Right lobe of liver (tissue), 6 donors: ENCODE measurements around the gene SLC22A5. TPM values are rescaled to one million over a fixed set of nuclear protein-coding genes. Genes with fewer than 3 reads are reported as not detected.

Experiments
- ATAC-seq, 4 donors: fragments of 200-7000 bp; cut with Tn5 transposase; one replicate each; pipeline ENCODE4 v1.9.1; 2020; ENCODE audit warnings: mild to moderate bottlenecking in 4 of 4, moderate library complexity in 4 of 4
- DNase-seq, 3 donors: peaks; one replicate each; pipeline ENCODE4 v3.0.0-alpha.2; 2020
- H3K27ac ChIP-seq, 3 donors: fragments of 200-600 bp; one replicate each; pipeline ENCODE4 v1.8.0; 2022
- H3K27me3 ChIP-seq, 2 donors: fragments of 200-600 bp; one replicate each; pipeline ENCODE4 v1.8.0; 2022
- H3K36me3 ChIP-seq, 4 donors: fragments of 200-600 bp; sonication (generic) in 1 of 4; one replicate each; pipeline versions ENCODE4 v1.5.1 to v1.8.0; 2017 to 2022; ENCODE audit warnings: control low read depth in 1 of 4
- H3K4me1 ChIP-seq, 4 donors: fragments of 200-600 bp; sonication (generic) in 1 of 4; one replicate each; pipeline versions ENCODE4 v1.5.1 to v1.8.0; 2017 to 2022; ENCODE audit warnings: control low read depth in 1 of 4
- H3K4me3 ChIP-seq, 3 donors: fragments of 200-600 bp; one replicate each; pipeline ENCODE4 v1.8.0; 2022
- H3K9me3 ChIP-seq, 4 donors: fragments of 200-600 bp; sonication (generic) in 1 of 4; one replicate each; pipeline versions ENCODE4 v1.5.1 to v1.8.0; 2017 to 2022; ENCODE audit warnings: control low read depth in 1 of 4
- POLR2A ChIP-seq: fragments of 450-650 bp; IDR thresholded peaks from one replicate; pipeline ENCODE4 v1.6.1; 2017; ENCODE audit warnings: antibody characterized with exemption, mild to moderate bottlenecking
- WGBS: methylation state at CpG from one replicate; pipeline ENCODE4 v1.1.6; 2018; ENCODE audit warnings: low coverage, low lambda C conversion rate; ENCODE audit not compliant: insufficient coverage; ENCODE audit errors: missing lambda C conversion rate; 5-methylcytosine and 5-hydroxymethylcytosine counted together
- intact Hi-C, 2 donors: fragments of 100-400 bp; cut with DNase I; formaldehyde crosslinking; loops; one replicate each; pipeline versions ENCODE4 v1.11.2 to v1.14.1; 2022
- total RNA-seq, 6 experiments: library from RNA; depleted of rRNA in 2 of 6; stranded (reverse); fragments of >200 nt in 2 of 6; fragmentation: NEBNext Ultra II Directional in 3 of 6; extraction: Animal tissue kit (Norgen Biotek cat#: 25700) in 3 of 6; gene quantifications; one replicate each; pipeline versions ENCODE4 v1.1.0 to v1.2.4, GENCODE V29; 2016 to 2023
- TF ChIP-seq, protein P1 (sequence below), 4 donors: fragments of 200-600 bp in 3 of 4; fragments of 450-650 bp in 1 of 4; IDR thresholded peaks; one replicate each; pipeline versions ENCODE4 v1.5.1 to v1.8.0; 2016 to 2022; ENCODE audit warnings: antibody characterized with exemption in 4 of 4, mild to moderate bottlenecking in 2 of 4
- donor health status: DM: no; HTN: yes; CAD: no.
- donor health status: DM: no; HTN: no; CAD: no.
- donor health status: DM: no; HTN: no; CAD: no.
- donor health status: DM: no; HTN: yes; CAD: no.
- donor health status: DM: no; HTN: yes; CAD: no.

Gene SLC22A5
- total RNA-seq, 6 experiments from 2014 or later: 4.7 to 11.1 (median 6.5) TPM

DNA sequence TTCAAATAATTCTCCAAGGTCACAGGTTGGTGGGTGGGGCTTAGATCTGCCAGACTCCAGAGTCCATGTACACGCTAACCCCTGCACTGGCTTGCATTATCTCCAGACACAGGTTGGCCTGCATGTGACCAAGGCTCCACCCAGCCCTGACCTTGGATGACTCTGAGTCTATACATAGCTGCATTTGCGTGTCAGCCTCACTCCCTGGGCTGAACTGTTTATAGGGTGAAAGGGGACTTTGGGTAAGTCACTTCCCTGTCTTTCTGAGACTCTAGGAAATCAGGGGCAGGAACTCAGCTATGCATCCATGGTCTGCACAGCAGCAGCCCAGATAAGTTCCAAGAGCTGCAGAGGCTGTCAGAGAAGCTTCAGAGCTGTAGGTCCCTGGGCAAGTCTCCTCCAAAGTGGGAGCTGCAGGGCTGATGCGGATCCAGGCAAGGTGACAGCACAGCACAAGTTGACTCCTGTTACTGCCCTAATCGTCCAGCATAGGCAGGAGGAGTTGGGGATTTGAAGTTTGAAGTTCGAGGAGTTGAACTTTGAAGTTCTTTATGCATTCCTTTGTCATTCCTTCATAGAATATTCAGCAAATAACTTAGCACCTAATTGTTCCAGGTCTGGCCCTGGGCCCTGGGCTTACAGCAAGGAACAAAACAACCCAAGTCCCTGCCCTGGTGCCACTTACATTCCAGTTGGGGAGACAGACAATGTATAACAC lies 53.4 kb downstream of the SLC22A5 start:
- Histone ChIP-seq H3K4me3 (no peak overlapping the region), H3K36me3 (peaks cover 0 to 13% (median 0%) of the 10 kb centered on the region in 4 donors), H3K27ac (peak overlapping the region in 2 of 3 donors; percentile 23 to 51), H3K27me3 (no peaks in the 10 kb centered on the region), H3K4me1 (peaks cover 3 to 74% (median 36%) of the 10 kb centered on the region in 4 donors), H3K9me3 (no peaks in the 10 kb centered on the region)
- WGBS: 19% methylated on average over 3 of the region's 5 CpGs
- ATAC-seq (peak; percentile 47 to 72 (median 59)), DNase-seq (peak; percentile 61 to 80 (median 80))
- TF ChIP-seq, protein P1, sequence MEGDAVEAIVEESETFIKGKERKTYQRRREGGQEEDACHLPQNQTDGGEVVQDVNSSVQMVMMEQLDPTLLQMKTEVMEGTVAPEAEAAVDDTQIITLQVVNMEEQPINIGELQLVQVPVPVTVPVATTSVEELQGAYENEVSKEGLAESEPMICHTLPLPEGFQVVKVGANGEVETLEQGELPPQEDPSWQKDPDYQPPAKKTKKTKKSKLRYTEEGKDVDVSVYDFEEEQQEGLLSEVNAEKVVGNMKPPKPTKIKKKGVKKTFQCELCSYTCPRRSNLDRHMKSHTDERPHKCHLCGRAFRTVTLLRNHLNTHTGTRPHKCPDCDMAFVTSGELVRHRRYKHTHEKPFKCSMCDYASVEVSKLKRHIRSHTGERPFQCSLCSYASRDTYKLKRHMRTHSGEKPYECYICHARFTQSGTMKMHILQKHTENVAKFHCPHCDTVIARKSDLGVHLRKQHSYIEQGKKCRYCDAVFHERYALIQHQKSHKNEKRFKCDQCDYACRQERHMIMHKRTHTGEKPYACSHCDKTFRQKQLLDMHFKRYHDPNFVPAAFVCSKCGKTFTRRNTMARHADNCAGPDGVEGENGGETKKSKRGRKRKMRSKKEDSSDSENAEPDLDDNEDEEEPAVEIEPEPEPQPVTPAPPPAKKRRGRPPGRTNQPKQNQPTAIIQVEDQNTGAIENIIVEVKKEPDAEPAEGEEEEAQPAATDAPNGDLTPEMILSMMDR (IDR thresholded peaks at IDR 0.05): no peak
- no peak for TF ChIP-seq POLR2A
- intact Hi-C loops: loop anchor here (10.0 kb wide), 1 partner anchor 62 kb away; no protein-coding TSS in a partner anchor

DNA sequence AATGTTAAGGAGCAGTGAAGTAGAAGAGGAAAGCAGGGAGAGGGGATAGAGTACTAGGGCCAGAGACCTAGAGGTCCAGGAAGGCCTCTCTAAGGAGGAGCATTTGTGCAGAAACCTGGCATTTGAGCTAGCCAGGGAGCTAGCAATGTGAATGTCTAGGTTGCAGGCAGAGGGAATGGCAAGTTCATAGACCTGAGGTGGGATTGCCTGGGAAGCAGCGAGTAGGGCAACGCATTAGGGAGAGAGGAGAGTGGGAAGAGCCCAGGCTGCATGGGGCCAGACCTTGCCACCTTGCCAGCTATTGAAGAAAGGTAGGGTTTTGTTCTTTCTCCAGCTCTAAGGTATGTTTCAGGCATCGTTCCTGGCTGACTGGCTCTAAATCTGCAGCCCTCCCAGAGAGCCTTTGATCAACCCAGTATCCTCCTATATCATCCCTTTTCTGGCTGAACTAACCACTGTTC lies 54.0 kb downstream of the SLC22A5 start:
- Histone ChIP-seq H3K27me3 (no peaks in the 10 kb centered on the region), H3K9me3 (no peaks in the 10 kb centered on the region), H3K27ac (peak overlapping the region in 2 of 3 donors; percentile 3 to 51), H3K36me3 (peaks cover 0 to 13% (median 0%) of the 10 kb centered on the region in 4 donors), H3K4me1 (peaks cover 3 to 78% (median 39%) of the 10 kb centered on the region in 4 donors), H3K4me3 (no peak overlapping the region)
- 60% methylated on average over 3 of the region's 3 CpGs for WGBS
- DNase-seq: no peak
- intact Hi-C loops: loop anchor here (10.0 kb wide), 1 partner anchor 61 kb away; no protein-coding TSS in a partner anchor
- ATAC-seq: no peak
- TF ChIP-seq, protein P1 (IDR thresholded peaks at IDR 0.05): no peak
- TF ChIP-seq POLR2A: no peak

DNA sequence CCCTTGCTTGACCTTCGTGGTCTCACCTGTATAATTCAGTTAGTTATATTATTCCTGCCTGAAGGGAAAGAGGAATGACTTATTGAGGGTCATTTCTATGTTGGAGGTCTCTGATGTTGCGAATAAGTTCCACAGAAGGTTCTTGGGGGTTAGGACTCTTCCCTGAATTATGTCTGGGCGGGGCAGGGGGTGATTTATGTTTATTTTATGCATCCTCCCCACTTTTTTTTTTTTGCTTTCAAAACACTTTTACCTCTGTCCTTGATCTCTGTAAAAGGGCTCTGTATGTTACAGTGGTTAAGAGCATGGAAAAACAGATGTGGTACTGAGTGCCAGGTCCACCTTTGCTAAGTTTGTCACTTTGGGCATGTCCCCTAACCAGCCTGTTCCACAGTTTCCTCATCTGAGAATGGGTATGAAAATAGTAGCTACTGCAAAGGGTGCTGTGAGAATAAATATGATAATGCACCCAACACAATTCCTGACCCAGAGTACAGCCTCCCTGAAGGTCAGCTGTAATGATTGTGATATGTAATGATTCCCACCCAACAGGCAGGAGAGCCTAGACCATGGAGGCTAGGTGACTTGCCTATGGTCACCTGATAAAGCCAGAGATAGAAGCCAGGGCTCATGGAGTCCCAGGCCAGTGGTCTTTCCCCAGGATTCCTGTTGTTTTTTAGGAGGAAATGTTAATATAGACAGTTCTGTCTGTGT lies 54.8 kb downstream of the SLC22A5 start:
- ATAC-seq (no peak), DNase-seq (no peak)
- no peak for TF ChIP-seq POLR2A
- TF ChIP-seq, protein P1 (IDR thresholded peaks at IDR 0.05): no peak
- Histone ChIP-seq H3K27me3 (no peaks in the 10 kb centered on the region), H3K27ac (peak overlapping the region; percentile 67 to 79 (median 78)), H3K4me1 (peaks cover 3 to 84% (median 41%) of the 10 kb centered on the region in 4 donors), H3K36me3 (peaks cover 0 to 13% (median 0%) of the 10 kb centered on the region in 4 donors), H3K4me3 (no peak overlapping the region), H3K9me3 (no peaks in the 10 kb centered on the region)
- intact Hi-C loops: loop anchor here (10.0 kb wide), 1 partner anchor 60 kb away; no protein-coding TSS in a partner anchor
- 90% methylated on average over 2 of the region's 3 CpGs for WGBS

DNA sequence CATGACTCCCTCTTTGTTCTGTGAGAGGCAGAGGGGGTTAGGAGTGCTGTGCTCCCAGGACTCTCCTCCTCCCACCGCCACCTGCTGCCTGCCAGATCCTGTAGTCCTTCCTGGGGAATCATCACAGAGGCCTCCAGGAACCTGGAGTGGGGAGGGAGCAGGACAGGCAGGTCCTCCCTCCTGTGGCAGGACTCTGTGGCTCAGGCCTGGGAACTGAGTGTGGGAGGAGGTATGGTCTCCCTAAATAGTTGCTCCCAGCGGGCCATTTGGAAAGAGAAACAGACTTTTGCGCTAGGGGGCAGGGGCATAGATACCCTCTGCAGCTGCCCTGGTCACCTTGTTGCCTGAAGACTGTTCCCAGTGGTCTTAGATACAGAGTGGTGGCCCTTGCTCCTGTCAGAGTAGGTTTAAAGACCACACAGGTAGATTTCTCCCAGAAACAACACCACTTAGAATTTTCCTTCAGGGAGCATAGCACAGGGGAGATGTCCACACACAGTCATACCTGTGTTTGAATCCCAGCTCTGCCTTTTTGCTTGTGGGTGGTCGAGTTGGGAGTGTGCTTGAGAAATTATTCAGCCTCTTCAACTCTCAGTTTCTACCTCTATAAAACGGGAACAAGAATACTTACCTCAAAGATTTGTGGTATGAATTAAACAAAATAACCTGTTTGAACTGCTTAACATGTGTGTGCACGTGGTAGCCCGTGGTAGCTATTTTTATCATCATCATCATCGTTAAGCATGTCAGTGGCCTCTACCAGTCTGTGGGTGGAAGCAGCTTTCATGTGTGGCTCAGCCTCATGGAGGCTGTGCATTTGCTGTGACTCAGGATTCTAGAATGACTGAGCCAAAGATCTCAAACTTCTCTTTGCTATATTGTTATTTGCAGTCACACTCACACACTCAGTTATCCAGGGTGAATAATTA lies 55.8 kb downstream of the SLC22A5 start:
- no peak for DNase-seq
- Histone ChIP-seq H3K4me1 (peaks cover 2 to 82% (median 39%) of the 10 kb centered on the region in 4 donors), H3K9me3 (no peaks in the 10 kb centered on the region), H3K4me3 (peak overlapping the region in 1 of 3 donors; percentile 2), H3K27me3 (no peaks in the 10 kb centered on the region), H3K27ac (peak overlapping the region; percentile 67 to 79 (median 78)), H3K36me3 (peaks cover 0 to 12% (median 0%) of the 10 kb centered on the region in 4 donors)
- 42% methylated on average over 5 of the region's 8 CpGs for WGBS
- TF ChIP-seq, protein P1 (IDR thresholded peaks at IDR 0.05): no peak
- TF ChIP-seq POLR2A: no peak
- intact Hi-C loops: loop anchor here (10.0 kb wide), 1 partner anchor 60 kb away; no protein-coding TSS in a partner anchor
- ATAC-seq: no peak
